ENCODE results near the gene RPS3. TPM values are rescaled to one million over a fixed set of nuclear protein-coding genes. Genes with fewer than 3 reads are reported as not detected.

Gene RPS3
- total RNA-seq, 1 donor from 2014 or later, result 1,332 TPM

DNA sequence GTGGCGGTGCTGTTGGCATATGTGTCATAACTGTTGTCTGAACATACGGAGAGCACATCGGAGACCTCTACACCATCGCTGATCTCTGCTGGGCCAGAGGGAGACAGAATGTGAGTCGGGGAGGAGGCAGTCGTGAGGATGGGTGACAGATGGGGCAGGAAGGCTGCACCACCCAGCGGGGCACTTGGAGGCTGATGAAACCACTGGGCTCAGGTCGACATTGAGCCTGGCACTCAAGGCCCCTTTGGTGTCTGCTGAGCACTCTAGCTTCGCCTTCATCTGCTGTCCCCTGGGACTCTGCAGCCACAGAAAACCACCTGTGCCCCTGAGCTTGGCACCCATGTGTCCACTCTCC is 36.2 kb downstream of the RPS3 start:
- DNase-seq, result no peak

DNA sequence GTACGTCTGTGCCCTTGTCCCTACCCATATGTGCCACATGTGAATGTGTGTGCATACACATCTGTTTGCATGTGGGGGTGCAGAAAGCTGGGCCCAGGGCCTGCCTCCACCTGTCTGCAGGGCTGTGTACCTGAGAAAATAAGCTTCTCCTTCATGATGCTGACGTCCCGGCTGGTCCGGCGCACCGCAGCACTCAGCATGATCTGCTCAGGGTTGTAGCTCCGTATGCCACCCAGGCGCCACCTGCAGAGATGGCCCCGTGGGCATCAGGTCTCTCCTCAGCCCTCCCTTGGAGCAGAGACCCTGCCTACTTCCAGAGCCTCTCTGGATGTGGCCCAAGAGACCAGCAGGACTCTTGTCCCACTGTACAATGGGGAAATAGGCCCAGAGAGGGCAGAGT is 37.5 kb downstream of the RPS3 start:
- no peak for DNase-seq

DNA sequence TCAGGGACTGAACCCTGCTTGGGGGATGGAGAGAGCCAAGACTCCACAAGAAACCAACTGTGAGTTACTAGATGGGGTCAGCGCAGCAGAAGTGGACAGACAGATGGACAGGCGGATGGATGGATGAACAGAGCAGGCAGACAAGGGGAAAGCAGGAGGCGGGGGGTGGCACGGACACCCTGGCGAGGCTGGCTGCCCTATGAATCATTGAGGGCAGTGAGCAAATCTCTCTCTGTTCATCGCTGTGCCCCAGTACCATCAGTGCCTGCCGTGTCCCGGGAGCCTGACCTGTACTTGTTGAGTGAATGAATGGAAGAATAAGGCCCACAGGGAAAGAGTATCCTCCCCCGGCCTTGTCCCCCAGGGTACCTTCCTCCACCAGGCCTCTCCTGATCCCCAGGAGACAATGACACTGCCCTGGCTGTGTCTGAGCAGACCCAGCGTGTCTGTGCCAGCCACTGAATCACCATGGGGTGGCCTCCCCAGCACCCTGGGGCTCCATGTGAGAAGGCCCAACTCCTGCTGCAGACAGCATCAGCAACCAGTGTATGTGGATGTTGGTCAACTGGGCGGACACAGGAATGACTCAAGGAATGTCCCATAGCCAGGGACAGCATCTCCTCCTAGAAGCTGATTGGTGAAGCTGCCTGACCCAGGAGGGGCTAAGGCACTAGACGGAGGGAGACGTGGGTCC is 38.8 kb downstream of the RPS3 start:
- DNase-seq, result no peak

DNA sequence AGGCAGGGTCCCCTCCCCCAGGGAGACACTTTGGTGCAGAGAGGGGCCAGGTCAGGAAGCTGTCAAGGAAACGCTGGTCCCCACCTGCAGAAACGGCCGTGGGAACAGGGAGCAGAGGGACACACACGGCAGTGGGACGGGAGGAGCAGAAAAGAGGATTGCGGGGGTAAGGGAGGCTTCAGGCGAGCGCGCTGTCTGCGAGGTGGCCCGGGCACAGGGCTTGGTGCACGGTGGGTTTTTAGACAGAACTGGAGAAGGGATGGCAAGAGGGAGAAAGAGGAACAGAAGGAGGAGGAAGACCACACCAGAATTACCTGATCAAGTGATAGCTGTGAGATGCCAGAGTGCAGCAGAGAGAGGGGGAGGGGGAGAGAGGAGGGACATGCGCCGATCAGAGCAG is 39.7 kb downstream of the RPS3 start:
- no peak for DNase-seq

DNA sequence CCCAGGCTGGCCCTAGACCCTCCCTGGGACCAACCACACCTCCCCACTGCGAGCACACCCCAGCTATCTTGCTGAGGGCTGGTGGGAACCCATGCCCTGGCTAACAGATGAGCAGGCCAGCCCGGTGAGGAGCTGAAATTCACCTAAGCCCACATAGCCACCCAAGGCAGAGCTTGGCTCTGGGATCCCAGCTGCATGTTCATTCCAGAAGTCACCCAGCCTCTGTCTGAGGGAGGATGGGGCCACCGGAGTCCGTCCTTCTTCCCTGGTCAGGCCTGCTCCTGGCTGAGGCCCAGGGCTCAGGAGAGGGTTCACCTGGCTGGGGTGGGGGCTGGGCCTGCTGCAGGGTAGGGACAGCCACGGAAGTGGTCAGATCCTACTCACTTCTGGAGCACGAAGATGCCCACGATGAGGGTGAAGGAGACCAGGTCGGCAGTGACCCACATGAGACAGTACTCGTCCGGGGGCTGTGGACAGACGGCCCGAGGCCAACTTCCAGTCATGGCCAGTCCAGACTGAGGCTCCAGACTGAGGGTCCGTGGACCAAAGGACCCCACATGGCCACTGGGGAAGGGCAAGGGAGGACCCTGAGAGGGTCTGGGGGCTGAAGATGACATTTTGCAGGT is 40.3 kb downstream of the RPS3 start:
- DNase-seq, result no peak

DNA sequence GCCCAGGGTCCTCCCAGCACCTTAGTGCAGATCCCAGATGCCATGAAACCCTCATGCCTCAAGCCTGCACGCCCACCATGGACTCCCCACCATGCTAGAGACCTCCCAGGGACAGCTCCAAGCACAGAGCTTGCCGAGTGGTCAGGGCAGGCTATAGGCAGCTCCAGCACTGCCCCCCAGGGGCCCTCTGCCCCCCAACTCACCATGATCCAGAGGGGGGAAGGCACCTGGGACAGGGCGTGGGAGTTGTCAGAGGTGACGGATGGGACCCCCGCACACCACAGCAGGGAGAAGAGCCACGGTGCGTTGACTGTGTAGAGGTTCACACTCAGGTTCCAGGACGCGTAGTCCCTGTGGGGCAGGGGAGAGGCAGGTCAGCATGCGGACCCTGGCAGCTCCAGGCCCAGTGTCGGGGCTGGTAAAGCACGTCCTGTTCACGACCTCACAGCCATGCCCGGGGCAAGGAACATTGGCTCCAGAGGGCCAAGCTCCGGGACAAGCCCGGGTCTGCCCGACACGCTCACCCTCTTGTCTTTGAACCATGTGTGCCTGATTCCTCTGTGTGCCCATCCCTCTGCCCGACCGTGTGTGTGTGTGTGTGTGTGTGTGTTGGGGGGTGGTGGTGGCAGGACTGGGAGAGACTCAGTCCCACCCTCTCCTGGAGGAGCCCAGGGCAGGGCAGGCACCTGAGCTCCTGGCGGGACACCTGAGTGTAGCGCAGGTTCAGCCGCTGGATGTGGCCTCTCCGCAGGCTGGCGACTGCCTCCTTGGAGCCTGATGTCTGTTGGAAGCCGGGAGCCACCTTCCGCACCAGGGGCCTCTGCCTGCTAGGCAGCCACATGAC is 41.9 kb downstream of the RPS3 start:
- DNase-seq, result no peak

DNA sequence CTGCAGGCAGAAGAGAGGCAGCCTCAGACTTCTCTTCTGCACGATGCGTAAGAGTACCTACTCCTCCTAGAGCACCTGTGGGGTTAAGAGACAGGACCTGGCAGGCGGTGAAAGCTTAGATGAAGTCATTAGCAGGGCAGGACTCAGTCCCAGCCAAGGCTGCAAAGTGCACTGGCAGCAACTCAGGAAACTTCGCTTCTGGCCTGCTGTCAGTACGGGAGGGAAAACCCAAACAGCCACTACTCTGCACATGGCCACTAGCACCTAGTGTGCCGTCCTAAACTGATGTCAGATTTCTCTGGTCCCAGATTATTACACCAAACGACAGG is 42.5 kb downstream of the RPS3 start:
- no peak for DNase-seq

DNA sequence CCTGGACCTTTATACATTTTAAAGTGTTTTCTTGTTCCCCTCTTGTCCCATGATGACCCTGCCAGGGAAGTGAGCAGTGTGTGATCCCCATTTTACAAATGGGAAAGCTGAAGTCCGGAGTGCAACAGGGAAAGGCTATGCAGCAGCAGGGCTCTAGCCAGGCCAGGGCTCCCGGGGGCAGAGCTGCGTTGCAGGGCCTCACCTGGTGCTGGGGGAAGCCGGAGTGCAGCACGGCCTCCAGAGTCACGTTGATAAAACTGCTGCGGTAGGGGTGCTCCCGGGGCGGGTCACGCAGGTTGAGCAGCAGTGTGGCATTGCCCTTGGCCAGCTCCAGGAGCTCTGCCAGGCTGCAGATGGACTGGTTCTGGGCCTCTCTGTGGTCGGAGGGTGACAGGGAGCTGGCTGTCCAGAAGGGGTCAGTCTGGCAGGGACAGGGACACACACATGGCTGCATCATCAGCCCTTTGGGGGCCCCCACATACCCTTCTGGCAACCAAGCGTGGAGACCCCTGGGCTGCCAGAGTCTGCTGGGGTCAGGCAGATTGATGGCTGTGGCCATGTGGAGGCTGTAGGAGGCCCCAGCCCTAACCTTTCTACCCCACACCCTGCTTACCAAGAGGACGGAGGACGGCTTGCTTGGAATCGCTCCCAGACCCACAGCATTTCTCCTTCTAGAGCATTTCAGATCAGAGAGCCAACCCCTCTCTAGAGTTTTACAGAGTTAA is 43.0 kb downstream of the RPS3 start:
- no peak for DNase-seq

DNA sequence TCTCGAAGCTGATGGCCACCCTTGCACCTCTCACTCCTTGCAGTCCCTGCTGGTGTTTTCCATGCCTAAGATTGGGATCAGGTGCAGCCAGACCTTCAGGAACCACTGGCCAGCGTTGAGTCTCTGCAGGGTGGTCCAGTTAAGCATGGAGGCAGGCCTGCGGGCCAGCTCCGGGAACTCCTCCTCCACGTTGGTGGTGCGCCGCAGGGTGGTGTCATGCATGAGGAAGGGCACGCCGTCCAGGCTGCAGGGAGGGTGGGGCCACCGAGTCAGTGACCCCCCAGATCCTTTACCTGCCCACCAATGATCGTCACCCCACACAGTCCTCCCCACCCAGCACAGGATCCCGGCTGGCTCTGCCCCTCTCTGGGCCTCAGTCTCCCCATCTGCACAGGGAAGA is 43.7 kb downstream of the RPS3 start:
- no peak for DNase-seq

DNA sequence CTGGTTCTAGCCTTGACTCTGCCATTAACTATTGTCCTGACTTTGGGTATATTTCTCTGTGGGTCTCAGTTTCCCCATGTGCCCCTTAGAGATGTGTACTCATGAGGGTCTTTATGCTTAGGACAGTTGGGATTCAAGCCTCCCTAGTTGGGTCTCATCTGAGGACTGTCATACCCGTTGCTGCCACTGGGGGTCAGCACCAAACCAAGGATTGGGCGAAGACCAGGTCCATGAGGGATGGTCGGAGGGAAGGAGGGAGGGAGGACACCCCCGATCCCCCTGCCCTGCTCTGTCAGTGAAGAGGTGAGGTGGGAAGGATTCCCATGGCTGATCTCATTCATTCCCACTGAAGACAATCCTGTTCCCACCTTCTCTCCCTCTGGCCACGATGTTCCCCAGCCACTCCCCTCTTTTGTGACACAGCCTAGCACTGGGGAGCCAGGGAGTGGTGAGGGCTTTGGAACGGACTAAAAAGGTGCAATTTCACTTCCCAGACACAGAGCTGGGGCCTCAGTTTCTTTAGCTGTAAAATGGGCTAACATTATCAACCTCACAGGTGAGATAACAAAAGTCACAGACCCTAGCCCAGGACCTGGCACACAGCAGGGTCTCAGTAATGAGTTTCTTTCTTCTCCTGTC is 46.1 kb downstream of the RPS3 start:
- DNase-seq, result peak; percentile 86

DNA sequence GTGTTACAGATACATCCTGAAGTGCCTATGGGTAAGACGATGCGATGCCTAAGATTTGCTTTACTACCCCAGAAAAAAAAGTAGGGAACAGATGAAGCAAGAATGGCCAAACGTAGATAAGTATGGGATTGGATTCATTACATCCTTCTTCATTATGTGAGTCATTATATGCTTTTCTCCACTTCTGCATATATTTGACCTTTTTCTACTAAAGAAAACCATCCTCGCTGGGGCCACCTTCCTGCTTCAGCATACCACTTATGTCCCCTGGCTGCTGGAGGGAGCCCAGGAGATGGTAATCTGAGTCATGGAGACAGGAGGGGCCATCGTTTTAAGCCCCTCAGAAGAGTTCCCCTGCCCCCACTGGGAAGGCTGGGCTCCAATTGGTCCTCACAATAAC is 48.1 kb downstream of the RPS3 start:
- no peak for DNase-seq

DNA sequence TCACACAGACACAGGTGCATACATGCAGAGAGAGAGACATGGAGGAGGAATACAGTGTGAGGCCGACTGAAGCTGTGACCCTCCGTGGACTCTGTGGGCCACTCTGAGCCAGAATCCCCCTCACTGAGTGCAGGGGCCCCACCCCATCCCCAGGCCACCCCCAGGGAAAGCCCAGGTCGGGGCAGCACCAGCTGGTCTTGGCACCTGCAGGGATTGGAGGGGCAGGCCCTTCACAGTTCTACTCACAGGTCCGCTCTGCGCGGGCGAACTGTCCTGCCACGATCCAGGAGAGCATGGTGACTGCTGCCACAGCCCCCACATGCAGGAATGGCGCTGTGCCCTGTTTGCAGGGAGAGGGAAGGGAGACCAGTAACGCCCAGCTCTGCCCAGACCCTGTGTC is 50.0 kb downstream of the RPS3 start:
- no peak for DNase-seq

DNA sequence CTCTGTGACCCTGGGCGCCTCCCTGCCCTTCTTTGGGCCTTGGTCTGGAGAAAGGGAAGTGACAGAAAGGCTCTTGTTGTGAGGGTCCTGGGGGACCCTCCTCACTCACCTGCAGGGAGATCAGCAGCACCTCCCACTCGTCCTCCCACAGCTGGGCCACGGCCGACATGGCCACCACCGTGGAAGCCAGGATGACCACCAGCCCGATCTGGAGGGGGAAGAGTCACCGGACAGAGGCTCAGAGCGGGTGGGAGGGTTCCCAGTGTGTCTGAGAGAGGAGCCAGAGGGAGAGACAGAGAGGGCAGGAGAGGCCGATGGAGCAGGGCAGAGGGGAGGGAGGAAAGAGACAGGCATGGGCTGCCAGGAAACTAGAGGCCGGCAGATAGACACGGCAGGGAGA is 50.5 kb downstream of the RPS3 start:
- DNase-seq, result no peak

DNA sequence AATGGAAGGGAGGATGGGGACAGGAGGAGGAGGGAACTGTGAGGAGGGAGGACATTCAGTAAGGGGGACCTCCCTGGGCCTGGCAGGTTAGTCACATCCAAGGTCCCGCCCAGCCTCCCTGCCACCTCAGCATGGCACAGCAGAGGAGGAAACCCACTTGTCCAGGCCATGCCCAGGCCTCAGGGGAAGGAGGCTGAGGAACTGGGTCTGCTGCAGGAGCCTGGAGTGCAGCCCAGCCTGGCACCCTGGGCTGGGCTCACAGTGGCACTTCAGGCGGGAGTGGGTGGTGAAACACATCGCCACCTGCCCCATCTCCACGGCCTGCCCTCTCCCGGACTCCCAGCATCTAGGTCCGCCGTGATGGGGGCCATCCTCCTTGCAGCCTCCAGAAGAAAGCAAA is 50.9 kb downstream of the RPS3 start:
- DNase-seq, result no peak

DNA sequence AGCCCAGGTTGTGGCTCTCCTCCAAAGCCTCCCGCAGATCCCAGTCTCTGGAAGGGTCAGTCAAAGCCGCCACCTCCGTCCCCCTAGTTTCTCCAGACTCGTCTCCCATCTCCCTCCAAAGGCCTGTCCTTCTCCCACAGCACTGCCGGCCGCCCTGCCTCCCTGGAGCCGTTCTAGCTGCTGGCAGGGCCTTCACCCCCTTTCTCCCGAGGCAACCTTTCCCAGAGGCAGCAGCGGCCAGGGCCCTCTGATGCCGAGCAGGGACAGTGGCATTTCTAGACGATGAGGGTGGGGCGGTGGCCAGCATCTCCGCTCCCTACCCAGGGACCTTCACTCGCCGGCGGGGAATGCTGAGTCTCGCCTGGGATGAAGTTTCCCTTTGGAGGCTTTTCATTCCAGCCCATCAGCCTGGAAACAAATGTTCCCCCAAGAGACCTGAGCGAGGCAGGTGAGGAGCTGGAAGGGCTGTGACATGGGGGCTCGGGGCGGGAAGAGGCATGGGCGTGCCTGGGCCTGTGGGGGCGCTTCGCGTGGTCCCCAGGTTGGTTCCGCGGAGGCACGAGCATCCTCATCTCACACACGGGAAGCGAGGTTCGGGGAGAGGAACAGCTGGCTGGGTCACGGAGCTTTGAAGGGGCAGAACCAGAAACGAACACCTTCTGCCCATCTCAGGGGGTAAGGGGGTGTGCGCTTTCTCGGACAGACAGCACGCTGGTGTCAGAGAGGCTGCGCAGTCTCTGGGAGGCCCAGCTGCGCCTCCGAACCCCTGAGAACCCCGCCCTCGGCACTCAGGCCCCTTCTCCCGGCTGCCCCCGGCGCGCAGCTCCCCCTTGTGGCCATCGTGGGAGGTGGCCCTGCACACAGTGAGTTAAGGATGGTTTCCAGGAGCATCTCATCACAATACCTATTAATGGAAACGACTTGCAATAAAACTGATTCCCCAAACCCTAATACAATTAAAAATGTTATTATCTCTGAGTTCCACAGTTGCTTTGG is 51.8 kb downstream of the RPS3 start:
- DNase-seq, result no peak

DNA sequence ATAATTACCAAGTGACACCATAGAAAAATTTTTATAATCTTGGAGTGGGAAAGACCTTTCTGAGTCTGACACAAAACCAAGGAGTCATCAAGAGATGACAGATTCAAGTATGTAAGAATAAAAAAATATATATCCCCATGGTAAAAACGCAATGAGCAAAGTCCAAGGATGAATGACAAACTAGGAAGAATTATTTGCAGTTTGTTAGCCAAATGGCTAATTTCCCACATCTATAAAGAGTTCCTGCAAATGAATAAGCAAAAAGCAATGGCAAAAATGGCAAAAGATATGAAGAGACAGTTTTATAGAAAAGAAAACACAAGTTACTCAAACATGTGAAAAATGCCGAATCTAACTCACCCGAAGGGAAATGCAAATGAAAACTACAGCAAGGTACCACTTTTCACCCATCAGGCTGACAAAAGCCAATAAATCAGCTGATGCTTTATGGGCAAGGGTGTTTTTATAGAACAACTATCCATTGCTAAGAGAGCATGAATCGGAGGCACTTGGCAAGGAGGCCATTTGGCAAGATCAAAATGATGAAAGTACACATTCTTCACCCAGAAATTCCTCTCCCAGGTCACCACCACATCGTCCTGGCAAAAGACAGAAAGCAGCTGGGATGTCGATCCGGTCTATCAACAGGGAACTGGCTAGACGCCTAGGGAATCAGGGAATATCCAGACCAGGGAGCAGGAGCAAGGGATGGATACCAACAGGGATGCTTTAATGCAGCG is 54.8 kb downstream of the RPS3 start:
- DNase-seq, result no peak

DNA sequence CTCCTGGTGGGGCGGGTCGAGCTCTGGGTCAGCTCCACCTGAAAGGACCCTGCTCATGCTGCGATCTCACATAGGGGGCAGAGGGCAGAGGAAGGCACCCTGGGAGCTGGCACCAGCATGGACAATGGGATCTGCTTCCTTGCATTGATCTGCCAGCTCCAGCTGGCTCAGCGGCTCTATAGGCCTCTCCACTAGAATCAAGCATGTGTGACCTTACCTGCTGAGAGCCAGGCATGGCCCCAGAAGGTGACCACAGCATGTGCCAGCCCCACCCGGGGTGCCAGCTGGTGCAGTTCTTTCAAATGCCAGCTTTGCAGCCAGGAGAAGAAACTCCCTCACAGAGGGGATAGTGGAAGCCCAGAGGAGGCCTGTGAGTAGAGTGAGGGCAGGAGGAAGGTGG is 55.7 kb downstream of the RPS3 start:
- DNase-seq, result no peak

All from tongue (tissue), 2 donors.